Measurements from ENCODE around the gene CADM4.
"Not testable (repeated sequence)": the region's sequence is repeated elsewhere in the genome, so short reads cannot be mapped to it uniquely, and the experiment has no call there.

Gene CADM4

DNA sequence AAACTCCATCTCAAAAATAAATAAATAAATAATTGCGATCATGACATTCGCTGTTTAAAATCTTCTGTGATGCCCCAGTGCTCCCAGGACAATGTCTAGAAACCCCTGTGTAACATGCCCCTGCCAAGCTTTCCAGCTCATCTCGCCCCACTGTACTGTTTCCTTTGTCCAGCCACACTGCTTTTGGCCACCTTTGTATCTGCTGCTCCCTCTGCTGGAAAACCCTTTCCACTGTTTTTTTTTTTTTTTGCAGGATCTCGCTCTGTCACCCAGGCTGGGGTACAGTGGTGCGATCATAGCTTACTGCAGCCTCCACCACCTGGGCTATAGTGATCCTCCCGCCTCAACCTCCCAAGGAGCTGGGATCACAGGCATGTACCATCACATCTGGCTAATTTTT is 22.8 kb upstream of the CADM4 start:
- DNase-seq (ENCODE audit: low spot score): peak; percentile 50

GRCh38 chr19:43660971-43661360 is 21.3 kb upstream of the CADM4 start:
- no peak for DNase-seq (ENCODE audit: low spot score)

GRCh38 chr19:43660301-43660970 is 20.8 kb upstream of the CADM4 start:
- no peak for DNase-seq (ENCODE audit: low spot score)

GRCh38 chr19:43658494-43658893 is 18.8 kb upstream of the CADM4 start:
- DNase-seq (ENCODE audit: low spot score): no peak

- no peak for DNase-seq (ENCODE audit: low spot score)
Observed at GRCh38 chr19:43658001-43658400, 18.4 kb upstream of the CADM4 start.

DNA sequence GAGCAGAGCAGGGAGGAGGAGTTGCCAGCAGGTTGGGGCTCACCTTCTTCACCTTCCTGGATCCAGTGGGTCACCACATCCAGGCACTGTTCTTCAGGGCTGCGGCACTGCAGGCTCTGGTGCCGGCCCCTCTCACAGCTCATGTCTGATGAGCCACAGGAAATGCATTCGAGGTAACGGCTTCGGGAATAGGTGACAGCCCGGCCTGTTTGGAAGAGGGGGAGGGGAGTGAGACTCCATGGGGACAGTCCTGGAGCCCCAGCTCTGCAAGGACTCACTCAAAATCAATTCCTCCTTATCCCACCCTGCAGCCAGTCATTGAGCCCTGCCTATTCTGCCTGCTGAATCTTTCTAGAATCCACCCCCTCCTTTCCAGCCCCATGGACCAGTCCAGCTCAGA is 16.8 kb upstream of the CADM4 start:
- no peak for DNase-seq (ENCODE audit: low spot score)

- no peak for DNase-seq (ENCODE audit: low spot score)
Observed at GRCh38 chr19:43652546-43652874, 12.9 kb upstream of the CADM4 start.

DNA sequence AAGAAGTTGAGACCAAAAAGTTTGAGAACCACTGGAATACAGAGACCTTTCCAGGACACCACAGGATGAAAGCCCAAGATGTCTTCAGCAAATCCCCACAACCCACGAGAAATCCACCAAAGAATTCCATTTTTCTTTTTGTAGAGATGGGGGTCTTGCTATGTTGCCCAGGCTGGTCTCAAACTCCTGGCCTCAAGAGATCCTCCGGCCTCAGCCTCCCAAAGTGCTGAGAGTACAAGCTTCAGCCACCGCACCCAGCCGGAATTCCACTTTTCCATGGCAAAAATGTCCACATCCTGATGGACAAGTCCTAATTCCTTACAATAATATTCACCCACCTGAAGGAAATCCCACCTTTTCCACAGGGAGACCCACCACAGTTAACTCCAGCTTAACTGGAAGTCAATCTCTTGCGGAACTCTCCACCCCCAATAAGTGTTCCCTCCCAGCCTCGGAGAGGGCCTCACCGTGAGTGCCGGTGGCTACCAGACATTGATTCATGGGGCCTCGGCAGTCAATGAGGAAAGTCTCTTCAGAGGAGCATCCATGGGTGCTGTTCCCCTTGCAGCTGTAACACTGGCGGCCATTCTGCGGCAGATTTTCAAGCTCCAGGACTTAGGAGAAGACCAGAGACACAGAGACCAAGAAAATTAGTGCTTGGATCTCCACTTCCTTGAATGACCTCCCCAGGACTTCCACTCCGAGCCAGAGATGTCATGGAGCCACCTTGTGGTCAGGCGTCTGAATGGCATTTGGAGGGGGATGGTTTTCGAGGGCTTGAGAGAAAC is 12.3 kb upstream of the CADM4 start:
- peak; percentile 75 for DNase-seq (ENCODE audit: low spot score)

GRCh38 chr19:43650276-43650675 is 10.6 kb upstream of the CADM4 start:
- DNase-seq (ENCODE audit: low spot score): not testable (repeated sequence)

DNA sequence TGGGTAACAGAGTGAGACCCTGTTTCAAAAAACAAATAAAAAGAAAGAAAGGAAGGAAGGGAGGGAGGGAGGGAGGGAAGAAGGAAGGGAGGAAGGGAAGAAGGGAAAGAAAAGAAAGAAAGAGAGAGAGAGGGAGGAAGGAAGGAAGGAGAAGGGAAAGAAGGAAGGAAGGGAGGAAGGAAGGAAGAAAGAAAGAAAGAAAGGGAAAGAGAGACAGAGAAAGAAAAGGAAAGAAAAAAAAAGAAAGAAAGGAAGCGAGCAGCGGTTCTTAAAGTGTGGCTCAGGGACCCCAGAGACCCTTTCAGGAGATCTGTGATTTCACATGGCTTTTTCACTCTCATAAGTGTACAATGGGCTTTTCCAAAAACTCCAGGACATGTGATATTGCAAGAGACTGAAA is 9.9 kb upstream of the CADM4 start:
- DNase-seq (ENCODE audit: low spot score): no peak

DNA sequence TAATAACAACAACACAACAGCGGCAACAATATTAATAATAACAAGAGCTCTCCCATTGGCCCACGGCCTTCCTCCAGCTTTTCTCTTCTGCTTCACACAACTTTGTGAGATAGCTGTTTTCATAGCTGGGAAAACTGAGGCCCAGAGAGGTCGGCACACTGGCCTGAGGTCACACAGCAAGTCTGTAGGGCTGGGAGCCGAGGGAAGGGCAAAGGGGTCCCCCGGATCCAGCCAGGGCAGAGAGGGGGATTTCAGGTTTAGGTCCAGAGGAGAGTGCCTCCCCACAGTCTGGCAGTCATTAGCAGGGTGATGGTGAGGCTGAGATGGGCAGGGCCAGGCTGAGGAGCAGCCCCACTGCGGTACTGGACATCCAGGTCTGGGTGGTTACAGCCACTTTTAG is 9.0 kb upstream of the CADM4 start:
- no peak for DNase-seq (ENCODE audit: low spot score)

DNA sequence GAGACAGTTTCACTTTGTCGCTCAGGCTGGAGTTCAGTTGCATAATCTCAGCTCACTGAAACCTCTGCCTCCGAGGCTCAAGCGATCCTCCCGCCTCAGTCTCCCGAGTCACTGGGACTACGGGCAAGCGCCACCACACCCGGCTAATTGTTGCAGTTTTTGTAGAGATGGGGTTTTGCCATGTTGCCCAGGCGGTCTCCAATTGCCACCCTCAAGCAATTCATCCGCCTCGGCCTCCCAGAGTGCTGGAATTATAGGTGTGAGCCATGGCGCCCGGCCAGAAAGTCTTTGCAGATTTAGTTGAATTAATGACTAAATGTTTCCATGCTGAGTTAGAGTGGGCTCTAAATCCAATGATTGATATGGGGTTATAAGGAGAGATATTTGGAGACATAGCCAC is 4.5 kb upstream of the CADM4 start:
- DNase-seq (ENCODE audit: low spot score): no peak

GRCh38 chr19:43643326-43643725 is 3.7 kb upstream of the CADM4 start:
- DNase-seq (ENCODE audit: low spot score): no peak

- no peak for DNase-seq (ENCODE audit: low spot score)
Observed at GRCh38 chr19:43642531-43642930, 2.9 kb upstream of the CADM4 start.

GRCh38 chr19:43641333-43641732 is 1.7 kb upstream of the CADM4 start:
- DNase-seq (ENCODE audit: low spot score): no peak

DNA sequence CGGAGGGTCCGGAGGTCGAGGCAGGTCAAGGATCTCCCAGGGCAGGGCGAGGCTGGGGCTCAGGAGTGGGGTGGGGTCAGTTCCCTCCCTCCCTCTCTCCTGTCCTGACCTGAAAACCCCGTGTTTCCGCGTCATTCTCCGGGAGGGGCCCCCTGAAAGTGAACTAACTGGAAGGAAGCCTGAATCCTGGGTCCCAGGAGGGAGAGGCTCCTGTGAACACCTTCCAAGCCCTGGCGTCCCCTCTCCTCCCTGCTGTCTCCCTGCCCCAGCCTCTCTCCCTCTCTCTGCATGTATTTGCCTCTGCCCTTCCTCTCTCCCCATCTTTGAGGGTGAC is 741 bp upstream of the CADM4 start:
- no peak for DNase-seq (ENCODE audit: low spot score)

DNA sequence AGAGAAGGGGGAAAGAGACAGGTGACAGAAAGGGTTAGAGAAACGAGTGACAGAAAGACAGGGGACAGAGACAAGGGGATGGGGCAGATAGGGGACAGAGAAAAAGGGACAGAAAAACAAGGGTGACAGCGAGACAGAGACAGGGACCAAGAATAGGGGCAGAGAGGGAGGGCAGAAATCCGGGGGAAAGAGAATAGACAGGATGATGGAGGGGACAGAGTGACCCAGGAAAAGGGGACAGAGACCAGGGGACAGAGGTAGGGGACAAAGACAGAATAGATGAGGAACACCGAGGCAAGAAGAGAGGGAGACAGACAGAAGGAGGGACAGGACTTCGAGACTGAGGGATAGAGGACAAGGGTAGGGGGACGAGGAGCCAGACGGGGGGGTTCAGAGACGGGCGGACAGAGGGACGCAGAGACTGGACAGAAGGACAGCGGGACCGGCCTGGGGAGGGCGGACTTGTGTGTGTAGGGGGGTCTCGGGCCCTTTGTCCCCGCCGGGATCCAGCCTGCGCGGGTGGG is 593 bp downstream of the CADM4 start:
- no peak for DNase-seq (ENCODE audit: low spot score)

- no peak for DNase-seq (ENCODE audit: low spot score)
Observed at GRCh38 chr19:43638214-43638994, 1.2 kb downstream of the CADM4 start.

- DNase-seq (ENCODE audit: low spot score): no peak
Observed at GRCh38 chr19:43636121-43636683, 3.4 kb downstream of the CADM4 start.

DNA sequence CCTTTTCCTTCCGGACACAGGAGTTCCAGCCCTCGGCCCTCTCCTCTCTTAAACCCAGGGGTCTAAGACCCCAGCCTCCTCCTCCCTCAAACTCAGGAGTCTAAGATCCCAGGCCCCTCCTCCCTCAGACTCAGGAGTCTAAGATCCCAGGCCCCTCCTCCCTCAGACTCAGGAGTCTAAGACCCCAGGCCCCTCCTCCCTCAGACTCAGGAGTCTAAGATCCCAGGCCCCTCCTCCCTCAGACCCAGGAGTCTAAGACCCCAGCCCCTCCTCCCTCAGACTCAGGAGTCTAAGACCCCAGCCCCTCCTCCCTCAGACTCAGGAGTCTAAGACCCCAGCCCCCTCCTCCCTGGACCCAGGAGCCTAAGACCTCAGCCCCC is 4.1 kb downstream of the CADM4 start:
- not testable (repeated sequence) for DNase-seq (ENCODE audit: low spot score)

GRCh38 chr19:43634872-43635560 is 4.6 kb downstream of the CADM4 start:
- no peak for DNase-seq (ENCODE audit: low spot score)

- peak; percentile 48 for DNase-seq (ENCODE audit: low spot score)
Observed at GRCh38 chr19:43634506-43634871, 5.2 kb downstream of the CADM4 start.
